ENCODE data around the gene RNF14.

RNF14 gene

DNA sequence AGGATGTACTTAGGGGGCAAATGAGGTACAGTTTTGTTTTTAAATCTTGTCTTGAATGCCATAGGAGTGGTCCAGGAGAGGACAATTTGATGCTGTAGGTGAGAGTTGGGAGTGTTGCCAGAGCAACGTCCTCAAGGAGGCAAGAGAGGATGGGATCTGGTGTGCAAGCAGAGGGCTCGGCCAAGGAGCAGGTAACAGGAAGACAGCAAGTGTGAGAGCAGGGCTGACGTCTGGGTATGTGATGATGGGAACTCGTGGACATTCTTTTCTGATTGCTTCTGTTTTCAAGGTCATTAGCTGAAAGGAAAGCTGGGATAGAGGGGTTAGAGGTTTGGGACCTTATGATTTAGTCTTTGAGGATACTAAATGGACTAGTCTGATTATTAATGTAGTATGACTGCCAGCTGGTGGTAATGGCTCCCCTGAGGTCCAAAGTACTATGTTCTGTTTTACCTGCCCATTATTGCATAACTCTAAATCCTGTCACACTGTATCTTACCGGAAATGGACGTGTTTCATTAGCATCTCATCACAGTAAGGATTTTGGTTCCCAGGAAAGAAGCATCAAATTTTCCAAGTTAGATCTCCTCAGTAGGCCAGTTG, 28.6 kb downstream of the RNF14 start:
- H3K36me3 ChIP-seq: peaks cover 36% of the 10 kb centered on the region
- no peaks in the 10 kb centered on the region for H3K9me3 ChIP-seq (ENCODE audit: severe bottlenecking)
- H3K4me3 ChIP-seq (ENCODE audit: low read depth, low read length): no peak overlapping the region
- no peaks in the 10 kb centered on the region for H3K27me3 ChIP-seq (ENCODE audit: insufficient read depth, low read depth, severe bottlenecking)
- no peak for DNase-seq
- TF ChIP-seq, protein P1, sequence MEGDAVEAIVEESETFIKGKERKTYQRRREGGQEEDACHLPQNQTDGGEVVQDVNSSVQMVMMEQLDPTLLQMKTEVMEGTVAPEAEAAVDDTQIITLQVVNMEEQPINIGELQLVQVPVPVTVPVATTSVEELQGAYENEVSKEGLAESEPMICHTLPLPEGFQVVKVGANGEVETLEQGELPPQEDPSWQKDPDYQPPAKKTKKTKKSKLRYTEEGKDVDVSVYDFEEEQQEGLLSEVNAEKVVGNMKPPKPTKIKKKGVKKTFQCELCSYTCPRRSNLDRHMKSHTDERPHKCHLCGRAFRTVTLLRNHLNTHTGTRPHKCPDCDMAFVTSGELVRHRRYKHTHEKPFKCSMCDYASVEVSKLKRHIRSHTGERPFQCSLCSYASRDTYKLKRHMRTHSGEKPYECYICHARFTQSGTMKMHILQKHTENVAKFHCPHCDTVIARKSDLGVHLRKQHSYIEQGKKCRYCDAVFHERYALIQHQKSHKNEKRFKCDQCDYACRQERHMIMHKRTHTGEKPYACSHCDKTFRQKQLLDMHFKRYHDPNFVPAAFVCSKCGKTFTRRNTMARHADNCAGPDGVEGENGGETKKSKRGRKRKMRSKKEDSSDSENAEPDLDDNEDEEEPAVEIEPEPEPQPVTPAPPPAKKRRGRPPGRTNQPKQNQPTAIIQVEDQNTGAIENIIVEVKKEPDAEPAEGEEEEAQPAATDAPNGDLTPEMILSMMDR (IDR thresholded peaks at IDR 0.05; ENCODE audit: low read depth, low read length): no peak
- no peak overlapping the region for H3K27ac ChIP-seq

DNA sequence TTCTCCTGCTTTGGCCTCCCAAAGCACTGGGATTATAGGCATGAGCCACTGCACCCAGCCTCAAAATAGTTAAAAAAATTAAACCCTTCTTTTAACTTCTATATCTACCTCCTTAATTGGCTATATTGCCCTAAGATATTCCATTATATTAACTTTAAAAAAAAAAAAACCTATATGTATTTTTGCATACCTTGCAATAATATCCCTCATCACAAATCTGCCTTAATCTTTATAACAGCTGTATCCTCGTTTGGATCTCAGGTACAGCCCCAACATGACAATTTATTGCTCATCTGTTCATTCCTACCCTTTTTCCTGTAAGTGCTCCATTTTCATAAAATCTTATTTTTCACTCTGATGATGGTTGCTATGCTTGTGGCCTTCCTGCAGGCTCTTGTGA, 31.3 kb downstream of the RNF14 start:
- TF ChIP-seq, protein P1 (IDR thresholded peaks at IDR 0.05; ENCODE audit: low read depth, low read length): no peak
- peaks cover 51% of the 10 kb centered on the region for H3K36me3 ChIP-seq

DNA sequence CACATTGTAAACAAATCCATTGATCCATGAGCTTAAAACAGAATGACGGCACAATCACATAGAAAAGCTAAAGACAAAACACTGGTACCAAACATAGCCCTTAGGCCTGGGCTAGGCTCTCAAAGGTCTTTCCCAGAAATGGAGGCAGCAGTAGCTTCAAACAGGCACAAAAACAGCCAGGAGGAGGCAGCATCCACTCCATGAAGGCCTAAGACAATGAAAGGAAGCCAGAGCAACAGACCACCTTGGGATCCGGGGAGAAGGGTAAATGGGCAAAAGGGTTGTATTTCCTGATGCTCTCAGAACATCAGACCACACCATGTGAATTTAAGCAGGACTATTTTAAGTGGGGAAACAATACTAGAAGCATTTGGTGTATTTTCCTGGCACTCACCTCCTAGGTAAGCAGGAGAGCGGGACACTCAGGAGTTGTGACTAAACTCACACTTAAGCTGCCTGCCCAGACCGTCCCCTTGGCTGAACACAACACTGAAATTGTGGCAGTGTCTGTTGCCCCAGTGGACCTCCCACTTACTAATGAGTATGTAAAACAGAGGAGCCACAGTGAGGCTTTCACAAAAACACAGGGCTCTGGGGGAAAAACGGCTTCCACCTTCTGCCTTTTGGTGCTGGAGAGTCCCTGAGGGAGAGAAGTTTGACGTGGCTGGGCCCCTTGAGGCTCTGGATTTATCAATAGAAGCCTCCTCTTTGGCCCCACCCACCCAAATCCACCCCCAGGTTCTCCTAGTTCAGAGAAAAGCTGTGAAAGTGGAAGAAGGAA, 32.0 kb downstream of the RNF14 start:
- DNase-seq: peak; percentile 33
- Histone ChIP-seq H3K4me3 (ENCODE audit: low read depth, low read length) (no peak overlapping the region), H3K9me3 (ENCODE audit: severe bottlenecking) (no peaks in the 10 kb centered on the region), H3K36me3 (peaks cover 57% of the 10 kb centered on the region), H3K27me3 (ENCODE audit: insufficient read depth, low read depth, severe bottlenecking) (no peaks in the 10 kb centered on the region), H3K27ac (no peak overlapping the region)
- TF ChIP-seq, protein P1 (IDR thresholded peaks at IDR 0.05; ENCODE audit: low read depth, low read length): peak; percentile 60

More for the DNA sequence above, 31.3 kb downstream of the RNF14 start:
- H3K9me3 ChIP-seq (ENCODE audit: severe bottlenecking): no peaks in the 10 kb centered on the region
- no peaks in the 10 kb centered on the region for H3K27me3 ChIP-seq (ENCODE audit: insufficient read depth, low read depth, severe bottlenecking)
- DNase-seq: no peak
- H3K27ac ChIP-seq: no peak overlapping the region
- no peak overlapping the region for H3K4me3 ChIP-seq (ENCODE audit: low read depth, low read length)

- Histone ChIP-seq H3K9me3 (ENCODE audit: severe bottlenecking) (no peaks in the 10 kb centered on the region), H3K4me3 (ENCODE audit: low read depth, low read length) (no peak overlapping the region), H3K27ac (no peak overlapping the region), H3K27me3 (ENCODE audit: insufficient read depth, low read depth, severe bottlenecking) (no peaks in the 10 kb centered on the region), H3K36me3 (peaks cover 66% of the 10 kb centered on the region)
- TF ChIP-seq, protein P1 (IDR thresholded peaks at IDR 0.05; ENCODE audit: low read depth, low read length): no peak
- DNase-seq: no peak
These were observed 34.4 kb downstream of the RNF14 start for GRCh38 chr5:142003266-142003800.

- Histone ChIP-seq H3K4me3 (ENCODE audit: low read depth, low read length) (no peak overlapping the region), H3K36me3 (peaks cover 53% of the 10 kb centered on the region), H3K9me3 (ENCODE audit: severe bottlenecking) (no peaks in the 10 kb centered on the region), H3K27ac (no peak overlapping the region), H3K27me3 (ENCODE audit: insufficient read depth, low read depth, severe bottlenecking) (no peaks in the 10 kb centered on the region)
- TF ChIP-seq, protein P1 (IDR thresholded peaks at IDR 0.05; ENCODE audit: low read depth, low read length): no peak
- no peak for DNase-seq
These were observed 37.7 kb downstream of the RNF14 start for GRCh38 chr5:142006363-142007236.

Measured in WERI-Rb-1 (cell line).